ENCODE measurements around the gene MPRIP.
"Not testable (repeated sequence)": the region's sequence is repeated elsewhere in the genome, so short reads cannot be mapped to it uniquely, and the experiment has no call there.

The MPRIP gene

DNA sequence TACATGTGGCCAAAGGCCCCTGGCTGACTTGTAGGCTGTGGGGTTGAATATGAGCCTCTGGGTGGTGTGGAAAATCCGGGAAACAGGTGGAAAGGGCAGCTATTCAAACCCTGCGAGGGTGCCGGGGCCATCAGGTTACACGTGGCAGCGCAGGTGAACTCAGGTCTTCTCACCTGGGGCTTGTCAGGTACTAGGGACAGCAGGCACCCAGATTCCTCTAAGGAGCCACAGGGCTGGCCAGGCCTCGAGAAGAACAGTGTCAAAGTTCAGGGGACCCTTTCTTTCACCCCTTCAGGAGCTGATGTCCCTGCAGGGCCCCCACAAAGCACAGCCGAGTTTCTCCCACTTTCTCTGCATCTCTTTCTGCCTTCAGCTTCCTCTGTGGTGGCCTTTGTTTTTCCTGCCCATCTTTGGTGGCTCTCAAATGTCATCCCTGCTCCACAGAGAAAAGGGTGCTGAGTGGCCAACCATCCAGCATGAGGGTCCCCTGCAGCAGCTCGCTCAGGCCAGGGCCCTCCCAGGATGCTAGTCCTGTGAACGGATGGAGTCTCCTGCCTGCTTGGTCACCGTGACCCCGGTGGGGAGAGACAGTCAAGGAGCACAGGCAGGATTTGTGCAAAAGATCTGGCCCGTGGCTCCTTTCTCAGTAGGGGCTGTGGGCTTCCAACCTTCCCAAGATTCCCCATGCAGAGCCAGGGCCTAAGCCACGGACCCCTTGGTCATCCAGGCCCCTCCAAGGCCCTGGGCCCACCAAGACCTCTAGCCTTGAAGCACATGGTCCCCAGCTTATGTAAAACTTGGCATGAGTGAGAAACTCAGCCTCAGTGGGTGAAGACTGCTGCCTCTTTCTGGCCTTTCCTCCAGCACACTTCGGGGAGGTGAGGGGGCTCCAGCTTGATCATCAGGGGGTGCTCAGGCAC lies 28.2 kb upstream of the MPRIP start:
- not testable (repeated sequence) for DNase-seq (ENCODE audit: low spot score)

DNA sequence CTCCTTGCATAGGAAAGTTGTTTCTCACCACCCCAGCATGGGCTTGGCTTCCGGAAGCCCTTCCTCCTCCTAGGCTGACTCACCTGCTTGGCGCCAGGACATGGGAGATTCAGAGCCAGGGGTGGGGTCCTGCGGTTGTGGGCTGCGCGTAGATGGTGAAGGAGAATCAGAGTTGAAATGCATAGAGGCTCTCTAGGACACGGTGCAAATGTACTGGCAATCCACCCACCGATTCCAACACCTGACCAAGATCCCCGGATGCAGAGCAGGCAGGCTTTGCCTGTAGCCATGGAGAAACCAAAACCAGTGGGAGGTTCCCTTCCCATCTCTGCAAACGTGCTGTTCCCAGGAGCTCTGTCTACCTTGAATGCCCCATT lies 27.5 kb upstream of the MPRIP start:
- DNase-seq (ENCODE audit: low spot score): not testable (repeated sequence)

GRCh38 chr17:17015230-17015629 lies 27.0 kb upstream of the MPRIP start:
- no peak for DNase-seq (ENCODE audit: low spot score)

DNA sequence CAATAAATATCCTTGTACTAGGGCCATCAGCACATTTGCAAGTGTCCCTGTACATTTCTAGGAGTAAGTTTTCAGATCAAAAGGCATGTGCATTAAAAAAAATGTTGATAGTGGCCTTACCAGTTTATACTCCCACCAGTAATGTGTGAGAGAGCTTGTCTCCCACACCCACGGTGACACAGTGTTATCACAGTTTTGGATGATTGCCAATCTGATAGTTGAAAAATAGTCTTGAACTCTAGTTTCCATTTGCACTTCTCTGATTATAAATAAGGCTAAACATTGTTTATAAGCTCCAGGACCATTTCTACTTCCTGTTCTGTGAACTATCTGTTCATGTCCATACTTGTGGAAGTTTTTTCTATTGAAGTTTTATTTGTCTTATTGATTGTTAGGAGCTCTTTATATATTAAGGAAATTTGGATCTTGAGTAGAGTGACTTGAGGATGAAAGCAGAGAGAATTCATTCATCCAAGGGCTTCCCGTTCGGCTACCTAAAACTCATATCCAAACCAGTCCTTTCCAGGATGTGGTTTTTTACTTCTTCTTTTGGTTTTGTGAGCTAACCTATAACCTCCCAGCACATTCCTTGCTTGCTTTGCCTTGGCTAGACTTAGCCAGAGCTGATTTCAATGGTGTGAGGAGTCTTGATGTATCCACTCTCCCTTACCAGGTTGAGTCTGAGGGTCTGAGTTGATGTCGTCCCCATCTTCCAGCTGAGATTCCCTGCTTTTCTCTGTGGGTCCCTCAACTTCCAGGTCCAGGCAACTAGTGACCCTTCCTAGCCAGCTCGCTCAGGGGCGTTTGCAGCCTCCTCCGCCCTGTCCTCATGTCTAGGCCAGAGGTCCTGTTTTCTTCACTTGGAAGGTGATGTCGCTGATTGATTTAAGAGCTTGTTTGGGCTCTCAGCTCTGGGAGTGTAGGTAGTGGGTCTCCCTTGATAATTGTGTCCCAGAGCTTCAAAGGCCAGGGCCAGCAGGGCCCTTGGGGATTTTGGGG lies 25.8 kb upstream of the MPRIP start:
- DNase-seq (ENCODE audit: low spot score): not testable (repeated sequence)

DNA sequence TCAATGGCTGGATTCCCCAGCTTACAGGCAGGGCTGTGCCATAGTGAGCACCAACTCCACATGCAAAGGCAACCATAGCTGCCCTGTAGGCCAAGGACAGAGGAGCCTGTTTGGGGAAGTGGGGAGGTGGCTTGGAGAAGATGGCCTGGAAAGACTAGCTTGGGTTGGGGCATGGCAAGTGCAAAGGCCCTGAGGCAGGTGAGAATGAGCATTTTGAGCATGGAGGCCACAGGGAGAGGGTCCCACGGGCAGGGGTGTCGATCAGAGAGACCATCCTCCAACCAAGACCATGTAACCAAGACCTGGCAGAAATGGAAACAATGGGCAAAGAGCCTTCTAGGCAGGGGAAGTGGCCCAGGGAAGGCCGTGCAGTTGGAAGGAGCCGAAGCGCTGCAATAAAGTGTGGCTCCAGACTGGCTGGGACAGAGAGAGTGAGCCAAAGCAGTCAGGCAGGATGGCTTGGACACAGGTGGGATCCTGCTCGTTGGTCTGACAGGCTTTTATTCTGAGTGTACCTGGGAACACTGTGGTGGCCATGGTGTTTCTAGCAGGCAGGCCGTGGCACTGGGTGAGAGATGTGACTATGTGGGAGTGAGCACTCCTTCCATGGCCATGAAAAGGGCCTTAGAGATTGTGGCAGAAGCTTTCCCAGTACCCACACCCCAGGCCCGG lies 24.8 kb upstream of the MPRIP start:
- DNase-seq (ENCODE audit: low spot score): no peak

- DNase-seq (ENCODE audit: low spot score): no peak
Observed at GRCh38 chr17:17018021-17018441, 24.2 kb upstream of the MPRIP start.

- no peak for DNase-seq (ENCODE audit: low spot score)
Observed at GRCh38 chr17:17018612-17019429, 23.4 kb upstream of the MPRIP start.

GRCh38 chr17:17019430-17019762 lies 22.9 kb upstream of the MPRIP start:
- DNase-seq (ENCODE audit: low spot score): no peak

- no peak for DNase-seq (ENCODE audit: low spot score)
Observed at GRCh38 chr17:17019891-17020456, 22.3 kb upstream of the MPRIP start.

GRCh38 chr17:17020821-17021193 lies 21.4 kb upstream of the MPRIP start:
- DNase-seq (ENCODE audit: low spot score): no peak

GRCh38 chr17:17021194-17021863 lies 20.9 kb upstream of the MPRIP start:
- DNase-seq (ENCODE audit: low spot score): peak; percentile 45

DNA sequence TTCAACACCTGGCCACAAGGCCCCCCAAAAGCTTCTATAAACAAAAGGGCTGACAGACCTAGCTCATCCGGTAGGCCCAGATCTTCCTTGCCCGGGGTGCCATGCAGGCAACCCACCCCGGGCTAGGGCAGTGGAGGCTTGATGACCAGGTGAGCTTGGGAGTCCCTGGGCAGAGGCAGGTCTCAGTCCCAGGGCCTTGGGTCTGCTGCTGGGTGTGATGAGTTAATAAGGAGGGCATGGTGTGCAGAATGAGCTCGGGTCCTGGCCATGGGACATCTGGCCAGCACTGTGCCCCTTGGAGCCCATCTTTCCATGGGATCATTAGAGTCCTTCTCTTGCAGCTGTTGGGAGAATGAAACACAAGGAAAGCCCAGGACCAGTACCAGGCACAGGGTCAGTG lies 20.2 kb upstream of the MPRIP start:
- no peak for DNase-seq (ENCODE audit: low spot score)

GRCh38 chr17:17022456-17022855 lies 19.8 kb upstream of the MPRIP start:
- no peak for DNase-seq (ENCODE audit: low spot score)

- DNase-seq (ENCODE audit: low spot score): no peak
Observed at GRCh38 chr17:17024778-17025300, 17.4 kb upstream of the MPRIP start.

- no peak for DNase-seq (ENCODE audit: low spot score)
Observed at GRCh38 chr17:17025621-17026020, 16.6 kb upstream of the MPRIP start.

- no peak for DNase-seq (ENCODE audit: low spot score)
Observed at GRCh38 chr17:17026163-17026562, 16.1 kb upstream of the MPRIP start.

- no peak for DNase-seq (ENCODE audit: low spot score)
Observed at GRCh38 chr17:17027442-17028058, 14.7 kb upstream of the MPRIP start.

DNA sequence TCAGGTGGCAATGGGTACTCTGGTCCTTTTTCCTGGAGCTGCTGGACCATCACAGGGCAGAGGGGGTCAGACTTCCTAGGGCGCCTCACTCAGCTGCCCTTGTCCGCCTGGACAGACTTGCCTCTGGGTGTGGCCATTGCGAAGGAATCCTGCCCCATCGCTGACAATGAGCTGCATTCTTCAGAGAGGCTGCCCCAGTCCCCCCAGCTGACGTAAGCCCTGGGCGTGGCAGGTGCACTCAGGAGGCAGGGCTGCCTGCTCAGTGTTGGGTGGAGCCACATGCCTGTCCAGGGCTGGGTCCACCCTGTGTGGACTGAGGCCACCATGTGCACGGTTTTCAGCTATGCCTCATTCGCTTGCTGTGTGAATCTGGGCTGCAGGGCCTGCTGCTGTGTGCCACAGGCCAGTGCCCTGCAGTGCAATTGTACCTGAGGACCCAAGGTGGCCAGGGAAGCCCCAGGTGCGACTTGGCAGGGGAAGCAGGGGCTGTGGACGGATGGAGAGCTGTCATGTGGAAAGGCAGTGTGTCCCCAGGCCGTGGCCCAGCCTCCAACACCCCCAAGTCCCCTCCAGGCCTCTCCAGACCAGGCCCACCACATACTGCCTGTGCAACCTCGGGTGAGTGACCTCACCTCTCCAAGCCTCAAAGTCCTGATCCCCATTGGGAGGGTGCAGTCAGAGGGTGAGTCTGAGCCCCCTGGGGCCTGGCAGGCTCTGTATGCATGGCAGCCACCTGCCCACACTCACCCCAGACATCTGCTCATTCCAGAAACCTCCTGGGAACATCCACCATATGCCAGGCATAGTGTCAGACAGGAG lies 14.0 kb upstream of the MPRIP start:
- DNase-seq (ENCODE audit: low spot score): peak; percentile 95
